Activated CD4-positive, alpha-beta T cell treated with anti-CD3 and anti-CD28 coated beads for 36 hours (primary cell): Measurements from ENCODE around the gene HMG20B. TPM values are rescaled to one million over a fixed set of nuclear protein-coding genes. Genes with fewer than 3 reads are reported as not detected.
A peak's percentile ranks its signal among the peaks of the same experiment; 100 is the strongest.

Experiments used
- ATAC-seq: fragments of 200-7000 bp; cut with Tn5 transposase; one replicate; pipeline ENCODE4 v1.10.0; 2021; ENCODE audit warnings: mild to moderate bottlenecking, moderate library complexity
- CTCF ChIA-PET: fragments of 350-600 bp; sonication (Branson Sonifier 250); formaldehyde crosslinking; loops from one replicate; lab custom pipeline; 2021; ENCODE audit warnings: antibody characterized with exemption; lab: Charles Lee
- POLR2A ChIA-PET: fragments of 350-600 bp; sonication (Branson Sonifier 250); formaldehyde crosslinking; loops from one replicate; lab custom pipeline; 2021; ENCODE audit warnings: antibody characterized with exemption, inconsistent platforms; lab: Charles Lee
- DNase-seq: peaks from one replicate; pipeline ENCODE4 v3.0.0-alpha.2; 2020
- H3K27ac Mint-ChIP-seq: one replicate; pipeline ENCODE4 v1.8.0; 2021; ENCODE audit warnings: mixed read lengths
- H3K27me3 Mint-ChIP-seq: one replicate; pipeline ENCODE4 v1.8.0; 2021; ENCODE audit warnings: mixed read lengths
- H3K36me3 Mint-ChIP-seq: one replicate; pipeline ENCODE4 v1.8.0; 2021; ENCODE audit warnings: low read depth, mixed read lengths
- H3K4me1 Mint-ChIP-seq: one replicate; pipeline ENCODE4 v1.8.0; 2021; ENCODE audit warnings: mixed read lengths
- H3K4me3 Mint-ChIP-seq: one replicate; pipeline ENCODE4 v1.8.0; 2021; ENCODE audit warnings: mild to moderate bottlenecking, moderate library complexity, mixed read lengths
- H3K9me3 Mint-ChIP-seq: one replicate; pipeline ENCODE4 v1.8.0; 2021; ENCODE audit warnings: low read depth, mixed read lengths
- intact Hi-C, 2 experiments: fragments of 100-400 bp; cut with DNase I in 1 of 2; cut with micrococcal nuclease in 1 of 2; formaldehyde crosslinking; loops; one replicate each; pipeline versions ENCODE4 v1.14.2 to v1.15.1; 2022 to 2024; cut with DNase I, micrococcal nuclease
- total RNA-seq, 2 experiments: library from RNA; stranded (reverse); gene quantifications; one replicate each; pipeline ENCODE4 v1.2.3, GENCODE V29; 2021

Gene HMG20B
- total RNA-seq, 2 experiments from 2014 or later: 59.5 to 62.5 TPM

- Mint-ChIP-seq H3K27me3 (no peaks in the 10 kb centered on the region), H3K36me3 (peaks cover 10% of the 10 kb centered on the region), H3K9me3 (no peaks in the 10 kb centered on the region), H3K4me3 (no peak overlapping the region), H3K27ac (no peak overlapping the region), H3K4me1 (peaks cover 15% of the 10 kb centered on the region)
- ChIA-PET CTCF (interaction anchor here (0.6 to 1.0 kb wide), 3 partner anchors 16 to 202 kb away, joined by 3 to 4 read pairs (median 3); no protein-coding TSS in a partner anchor), POLR2A (no interaction called here)
- DNase-seq (no peak), ATAC-seq (no peak)
- intact Hi-C loops: loop anchor here in 1 of 2 experiments (5.0 kb wide), 2 partner anchors 69 to 159 kb away; partner anchors contain the start of gene TJP3
These were observed 24.9 kb upstream of the HMG20B start for GRCh38 chr19:3547767-3548282.

- peaks cover 19% of the 10 kb centered on the region for H3K4me1 Mint-ChIP-seq
- intact Hi-C loops: loop anchor here in 1 of 2 experiments (5.0 kb wide), 2 partner anchors 69 to 159 kb away; partner anchors contain the start of gene TJP3
- no peak overlapping the region for H3K27ac Mint-ChIP-seq
- no peak overlapping the region for H3K4me3 Mint-ChIP-seq
- no peak for ATAC-seq
- ChIA-PET POLR2A (interaction anchor here (0.6 kb wide), 1 partner anchor 142 kb away, joined by 3 read pairs; no protein-coding TSS in a partner anchor), CTCF (interaction anchor here (0.6 kb wide), 2 partner anchors 47 to 1496 kb away, joined by 3 read pairs; no protein-coding TSS in a partner anchor)
- no peaks in the 10 kb centered on the region for H3K27me3 Mint-ChIP-seq
- H3K36me3 Mint-ChIP-seq: peaks cover 10% of the 10 kb centered on the region
- DNase-seq: no peak
- no peaks in the 10 kb centered on the region for H3K9me3 Mint-ChIP-seq
These were observed 24.1 kb upstream of the HMG20B start for GRCh38 chr19:3548606-3549005.

GRCh38 chr19:3549816-3550215 is 22.9 kb upstream of the HMG20B start:
- intact Hi-C loops: loop anchor here in 1 of 2 experiments (5.0 kb wide), 2 partner anchors 67 to 157 kb away; partner anchors contain the start of gene TJP3
- ChIA-PET CTCF (no interaction called here), POLR2A (no interaction called here)
- Mint-ChIP-seq H3K4me1 (peaks cover 26% of the 10 kb centered on the region), H3K36me3 (peaks cover 13% of the 10 kb centered on the region), H3K9me3 (no peaks in the 10 kb centered on the region), H3K27ac (no peak overlapping the region), H3K4me3 (no peak overlapping the region), H3K27me3 (no peaks in the 10 kb centered on the region)
- ATAC-seq (no peak), DNase-seq (no peak)

GRCh38 chr19:3550947-3551791 is 21.6 kb upstream of the HMG20B start:
- CTCF ChIA-PET: no interaction called here
- POLR2A ChIA-PET: no interaction called here
- Mint-ChIP-seq H3K27me3 (no peaks in the 10 kb centered on the region), H3K4me1 (peaks cover 33% of the 10 kb centered on the region), H3K36me3 (peaks cover 4% of the 10 kb centered on the region), H3K9me3 (no peaks in the 10 kb centered on the region), H3K4me3 (no peak overlapping the region), H3K27ac (peak overlapping the region; percentile 37)
- intact Hi-C loops: no loop called here
- ATAC-seq (no peak), DNase-seq (no peak)

GRCh38 chr19:3551792-3552095 is 21.0 kb upstream of the HMG20B start:
- H3K27me3 Mint-ChIP-seq: no peaks in the 10 kb centered on the region
- DNase-seq (no peak), ATAC-seq (no peak)
- no peaks in the 10 kb centered on the region for H3K9me3 Mint-ChIP-seq
- H3K4me1 Mint-ChIP-seq: peaks cover 39% of the 10 kb centered on the region
- intact Hi-C loops: no loop called here
- H3K4me3 Mint-ChIP-seq: no peak overlapping the region
- H3K36me3 Mint-ChIP-seq: peaks cover 6% of the 10 kb centered on the region
- H3K27ac Mint-ChIP-seq: peak overlapping the region; percentile 21
- CTCF ChIA-PET: no interaction called here
- POLR2A ChIA-PET: no interaction called here

- Mint-ChIP-seq H3K9me3 (no peaks in the 10 kb centered on the region), H3K36me3 (peaks cover 4% of the 10 kb centered on the region), H3K4me3 (peak overlapping the region; percentile 96), H3K27ac (peak overlapping the region; percentile 87), H3K27me3 (no peaks in the 10 kb centered on the region), H3K4me1 (peaks cover 44% of the 10 kb centered on the region)
- ChIA-PET POLR2A (interaction anchor here (0.6 kb wide), 1 partner anchor 615 kb away, joined by 3 read pairs; no protein-coding TSS in a partner anchor), CTCF (interaction anchor here (0.7 to 2.7 kb wide), 5 partner anchors 9 to 680 kb away, joined by 3 to 23 read pairs (median 5); no protein-coding TSS in a partner anchor)
- ATAC-seq (peak; percentile 21), DNase-seq (peak; percentile 54)
- intact Hi-C loops: loop anchor here (5.0 kb wide), 2 partner anchors 47 to 848 kb away; partner anchors contain the start of genes CHAF1A (in 1 of the 2), FZR1 (in 1 of the 2) and SH3GL1 (in 1 of the 2)
These were observed 18.3 kb upstream of the HMG20B start for GRCh38 chr19:3554254-3555083.

- H3K4me1 Mint-ChIP-seq: peaks cover 44% of the 10 kb centered on the region
- peaks cover 4% of the 10 kb centered on the region for H3K36me3 Mint-ChIP-seq
- peak overlapping the region; percentile 92 for H3K27ac Mint-ChIP-seq
- ChIA-PET CTCF (interaction anchor here (0.5 to 2.7 kb wide), 5 partner anchors 10 to 845 kb away, joined by 4 to 23 read pairs (median 6); no protein-coding TSS in a partner anchor), POLR2A (interaction anchor here (0.6 kb wide), 1 partner anchor 166 kb away, joined by 3 read pairs; no protein-coding TSS in a partner anchor)
- H3K27me3 Mint-ChIP-seq: no peaks in the 10 kb centered on the region
- intact Hi-C loops: loop anchor here (2.0 to 5.0 kb wide), 3 partner anchors 49 to 846 kb away; partner anchors contain the start of genes CHAF1A (in 1 of the 2), FZR1 (in 1 of the 2), SH3GL1 (in 1 of the 2) and YJU2 (in 1 of the 2)
- H3K9me3 Mint-ChIP-seq: no peaks in the 10 kb centered on the region
- DNase-seq (no peak), ATAC-seq (no peak)
- H3K4me3 Mint-ChIP-seq: peak overlapping the region; percentile 96
These were observed 16.9 kb upstream of the HMG20B start for GRCh38 chr19:3555653-3556422.

- intact Hi-C loops: loop anchor here (2.0 to 5.0 kb wide), 3 partner anchors 49 to 846 kb away; partner anchors contain the start of genes CHAF1A (in 1 of the 2), FZR1 (in 1 of the 2), SH3GL1 (in 1 of the 2) and YJU2 (in 1 of the 2)
- ChIA-PET CTCF (interaction anchor here (0.5 to 2.7 kb wide), 6 partner anchors 10 to 846 kb away, joined by 3 to 23 read pairs (median 6); no protein-coding TSS in a partner anchor), POLR2A (interaction anchor here (0.6 to 0.9 kb wide), 3 partner anchors 12 to 165 kb away, joined by 3 read pairs; no protein-coding TSS in a partner anchor)
- Mint-ChIP-seq H3K27me3 (no peaks in the 10 kb centered on the region), H3K36me3 (peaks cover 4% of the 10 kb centered on the region), H3K4me1 (peaks cover 43% of the 10 kb centered on the region), H3K4me3 (peak overlapping the region; percentile 96), H3K9me3 (no peaks in the 10 kb centered on the region), H3K27ac (peak overlapping the region; percentile 92)
- DNase-seq (peak; percentile 48), ATAC-seq (peak; percentile 3)
These were observed 16.2 kb upstream of the HMG20B start for GRCh38 chr19:3556423-3556977.

GRCh38 chr19:3556978-3557460 is 15.7 kb upstream of the HMG20B start:
- ATAC-seq (peak; percentile 44), DNase-seq (peak; percentile 85)
- CTCF ChIA-PET: interaction anchor here (0.7 to 2.3 kb wide), 4 partner anchors 11 to 40 kb away, joined by 3 to 6 read pairs (median 6); no protein-coding TSS in a partner anchor
- no peaks in the 10 kb centered on the region for H3K27me3 Mint-ChIP-seq
- intact Hi-C loops: loop anchor here (1.0 to 5.0 kb wide), 14 partner anchors 15 to 845 kb away; partner anchors contain the start of genes FZR1 (in 2 of the 2), APBA3 (in 1 of the 2), CHAF1A (in 1 of the 2) and DOHH (in 1 of the 2)
- no peaks in the 10 kb centered on the region for H3K9me3 Mint-ChIP-seq
- POLR2A ChIA-PET: interaction anchor here (0.6 to 0.9 kb wide), 3 partner anchors 12 to 165 kb away, joined by 3 read pairs; no protein-coding TSS in a partner anchor
- peaks cover 39% of the 10 kb centered on the region for H3K4me1 Mint-ChIP-seq
- H3K36me3 Mint-ChIP-seq: peaks cover 4% of the 10 kb centered on the region
- peak overlapping the region; percentile 92 for H3K27ac Mint-ChIP-seq
- peak overlapping the region; percentile 96 for H3K4me3 Mint-ChIP-seq
